RCC 7860 (cell line): Measurements from ENCODE around the gene IGLL1.
"Not testable (repeated sequence)": the region's sequence is repeated elsewhere in the genome, so short reads cannot be mapped to it uniquely, and the experiment has no call there.

Source experiments
- DNase-seq: peaks from one replicate; pipeline ENCODE4 v3.0.0-alpha.2; 2015; ENCODE audit warnings: low spot score
- FAIRE-seq: peaks from 2 replicates; lab custom pipeline; 2012; peaks lifted over from hg19 to GRCh38; lab: Jason Lieb, UNC

The IGLL1 gene

GRCh38 chr22:23565305-23565914, 14.7 kb downstream of the IGLL1 start:
- no peak for DNase-seq
- FAIRE-seq: no peak

- FAIRE-seq (no peak), DNase-seq (no peak)
Measured at GRCh38 chr22:23564276-23564675, 15.8 kb downstream of the IGLL1 start.

- DNase-seq: no peak
- FAIRE-seq: no peak
Measured at GRCh38 chr22:23563111-23563510, 17.0 kb downstream of the IGLL1 start.

GRCh38 chr22:23562186-23562585, 17.9 kb downstream of the IGLL1 start:
- FAIRE-seq: no peak
- DNase-seq: no peak

- not testable (repeated sequence) for FAIRE-seq
Measured at GRCh38 chr22:23561025-23561510, 19.0 kb downstream of the IGLL1 start.

GRCh38 chr22:23560215-23560614, 19.9 kb downstream of the IGLL1 start:
- not testable (repeated sequence) for FAIRE-seq, DNase-seq

More at GRCh38 chr22:23561025-23561510, 19.0 kb downstream of the IGLL1 start:
- not testable (repeated sequence) for DNase-seq

GRCh38 chr22:23557467-23557866, 22.6 kb downstream of the IGLL1 start:
- no peak for FAIRE-seq

GRCh38 chr22:23557036-23557435, 23.1 kb downstream of the IGLL1 start:
- FAIRE-seq (no peak), DNase-seq (no peak)

More at GRCh38 chr22:23557467-23557866, 22.6 kb downstream of the IGLL1 start:
- no peak for DNase-seq

GRCh38 chr22:23556026-23556620, 24.0 kb downstream of the IGLL1 start:
- DNase-seq: no peak
- FAIRE-seq: no peak

- no peak for DNase-seq
- FAIRE-seq: no peak
Measured at GRCh38 chr22:23555118-23555517, 25.0 kb downstream of the IGLL1 start.

- FAIRE-seq (no peak), DNase-seq (no peak)
Measured at GRCh38 chr22:23553924-23554870, 25.9 kb downstream of the IGLL1 start.

- DNase-seq (no peak), FAIRE-seq (no peak)
Measured at GRCh38 chr22:23553438-23553837, 26.7 kb downstream of the IGLL1 start.

GRCh38 chr22:23552573-23552972, 27.5 kb downstream of the IGLL1 start:
- no peak for FAIRE-seq
- no peak for DNase-seq

- FAIRE-seq: no peak
Measured at GRCh38 chr22:23551385-23551784, 28.7 kb downstream of the IGLL1 start.

GRCh38 chr22:23550049-23550650, 29.9 kb downstream of the IGLL1 start:
- DNase-seq (no peak), FAIRE-seq (no peak)

More at GRCh38 chr22:23551385-23551784, 28.7 kb downstream of the IGLL1 start:
- DNase-seq: no peak

GRCh38 chr22:23549198-23549595, 30.9 kb downstream of the IGLL1 start:
- no peak for FAIRE-seq
- no peak for DNase-seq

GRCh38 chr22:23548501-23549197, 31.4 kb downstream of the IGLL1 start:
- DNase-seq (no peak), FAIRE-seq (no peak)

GRCh38 chr22:23547818-23548500, 32.1 kb downstream of the IGLL1 start:
- DNase-seq: no peak
- no peak for FAIRE-seq

- DNase-seq, FAIRE-seq: not testable (repeated sequence)
Measured at GRCh38 chr22:23547382-23547781, 32.7 kb downstream of the IGLL1 start.

GRCh38 chr22:23544852-23545251, 35.2 kb downstream of the IGLL1 start:
- DNase-seq (no peak), FAIRE-seq (no peak)
